ENCODE measurements around the gene CST3.

CST3 gene

DNA sequence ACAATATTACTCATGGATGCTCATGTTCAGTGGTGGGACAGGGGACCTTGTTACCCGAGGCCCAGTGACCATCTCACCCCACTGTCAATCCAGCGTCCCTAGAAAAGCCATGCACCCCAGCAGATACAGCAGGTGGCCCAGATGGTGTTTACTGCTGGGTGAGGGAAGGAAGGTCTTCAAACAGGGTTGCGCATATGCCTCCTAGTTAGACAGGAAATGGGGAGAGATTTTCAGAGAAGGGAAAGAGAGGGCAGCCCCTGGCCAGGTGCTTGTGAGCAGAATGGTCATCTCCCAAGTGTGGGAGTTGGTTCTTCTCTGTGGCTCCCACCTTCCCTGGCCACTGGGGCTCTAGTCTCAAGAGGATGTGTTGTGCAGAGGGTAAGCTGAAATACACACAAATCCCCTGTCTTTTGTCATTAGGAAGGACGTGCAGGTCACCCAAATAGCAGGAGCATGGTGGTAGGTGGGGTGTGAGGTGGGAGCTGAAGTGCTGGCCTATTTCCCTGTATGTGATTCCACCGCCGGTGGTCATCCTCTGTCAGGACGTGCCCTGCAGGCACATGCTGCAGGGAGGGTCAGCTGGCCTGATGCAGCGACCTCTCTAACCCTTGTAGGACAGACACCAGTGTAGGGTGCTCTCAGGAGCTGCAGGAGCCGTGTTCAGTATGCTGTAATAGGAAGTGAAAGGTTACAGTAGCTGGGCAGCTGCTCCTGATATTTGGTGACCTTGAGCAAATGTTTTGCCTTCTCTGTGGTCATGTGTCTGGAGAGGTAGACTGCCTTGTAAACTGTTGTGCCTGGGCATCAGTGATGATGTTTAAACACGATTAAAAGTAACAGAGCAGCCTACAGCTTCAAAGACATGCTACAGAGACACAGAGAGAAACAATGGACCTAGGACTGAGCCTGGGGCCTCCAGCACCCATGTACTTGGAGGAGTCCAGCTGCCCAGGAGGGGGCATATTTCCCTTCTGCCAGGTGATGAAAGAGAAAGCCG is 3.2 kb upstream of the CST3 start:
- Histone ChIP-seq H3K27ac (no peak overlapping the region), H3K36me3 (no peaks in the 10 kb centered on the region), H3K4me3 (no peak overlapping the region), H3K27me3 (no peaks in the 10 kb centered on the region), H3K4me1 (peaks cover 0 to 17% (median 8%) of the 10 kb centered on the region in 4 donors), H3K9me3 (no peaks in the 10 kb centered on the region)
- intact Hi-C loops (cut with DNase I; ENCODE audit: low total_unique reads): no loop called here
- DNase-seq: no peak
- TF ChIP-seq, protein P1, sequence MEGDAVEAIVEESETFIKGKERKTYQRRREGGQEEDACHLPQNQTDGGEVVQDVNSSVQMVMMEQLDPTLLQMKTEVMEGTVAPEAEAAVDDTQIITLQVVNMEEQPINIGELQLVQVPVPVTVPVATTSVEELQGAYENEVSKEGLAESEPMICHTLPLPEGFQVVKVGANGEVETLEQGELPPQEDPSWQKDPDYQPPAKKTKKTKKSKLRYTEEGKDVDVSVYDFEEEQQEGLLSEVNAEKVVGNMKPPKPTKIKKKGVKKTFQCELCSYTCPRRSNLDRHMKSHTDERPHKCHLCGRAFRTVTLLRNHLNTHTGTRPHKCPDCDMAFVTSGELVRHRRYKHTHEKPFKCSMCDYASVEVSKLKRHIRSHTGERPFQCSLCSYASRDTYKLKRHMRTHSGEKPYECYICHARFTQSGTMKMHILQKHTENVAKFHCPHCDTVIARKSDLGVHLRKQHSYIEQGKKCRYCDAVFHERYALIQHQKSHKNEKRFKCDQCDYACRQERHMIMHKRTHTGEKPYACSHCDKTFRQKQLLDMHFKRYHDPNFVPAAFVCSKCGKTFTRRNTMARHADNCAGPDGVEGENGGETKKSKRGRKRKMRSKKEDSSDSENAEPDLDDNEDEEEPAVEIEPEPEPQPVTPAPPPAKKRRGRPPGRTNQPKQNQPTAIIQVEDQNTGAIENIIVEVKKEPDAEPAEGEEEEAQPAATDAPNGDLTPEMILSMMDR (IDR thresholded peaks at IDR 0.05): no peak

DNA sequence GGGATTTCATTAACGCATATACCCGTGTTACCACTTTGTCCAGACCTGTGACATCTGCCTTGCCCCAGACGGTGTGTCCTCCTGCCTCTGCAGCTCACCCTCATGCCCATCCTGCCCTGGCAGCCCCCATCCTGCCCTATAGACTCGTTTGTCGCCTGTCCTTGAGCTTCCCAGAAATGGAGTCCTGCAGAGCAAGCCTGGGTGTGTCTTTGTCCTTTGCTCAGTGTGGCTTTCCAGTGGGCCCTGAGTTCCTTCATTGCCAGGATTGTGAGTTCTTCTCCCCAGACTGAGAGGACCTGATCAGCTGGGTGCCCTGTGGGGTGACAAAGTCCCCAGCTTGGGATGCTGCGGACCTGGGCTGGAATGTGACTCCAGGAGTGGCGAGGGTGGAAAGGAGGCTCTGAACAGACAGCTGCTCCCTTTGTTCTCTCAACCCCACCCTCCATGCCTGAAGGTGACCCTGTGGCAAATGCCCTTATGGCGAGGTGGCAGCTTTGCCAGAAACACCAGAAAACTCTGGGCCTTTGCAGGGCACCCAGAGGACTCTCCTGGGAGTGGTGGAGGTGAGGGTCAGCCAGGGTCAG is 2.4 kb upstream of the CST3 start:
- TF ChIP-seq, protein P1 (IDR thresholded peaks at IDR 0.05): no peak
- Histone ChIP-seq H3K4me1 (peaks cover 0 to 26% (median 14%) of the 10 kb centered on the region in 4 donors), H3K27me3 (no peaks in the 10 kb centered on the region), H3K36me3 (peaks cover 0 to 4% (median 1%) of the 10 kb centered on the region in 3 donors), H3K9me3 (no peaks in the 10 kb centered on the region), H3K27ac (no peak overlapping the region), H3K4me3 (no peak overlapping the region)
- DNase-seq: no peak
- intact Hi-C loops (cut with DNase I; ENCODE audit: low total_unique reads): no loop called here

DNA sequence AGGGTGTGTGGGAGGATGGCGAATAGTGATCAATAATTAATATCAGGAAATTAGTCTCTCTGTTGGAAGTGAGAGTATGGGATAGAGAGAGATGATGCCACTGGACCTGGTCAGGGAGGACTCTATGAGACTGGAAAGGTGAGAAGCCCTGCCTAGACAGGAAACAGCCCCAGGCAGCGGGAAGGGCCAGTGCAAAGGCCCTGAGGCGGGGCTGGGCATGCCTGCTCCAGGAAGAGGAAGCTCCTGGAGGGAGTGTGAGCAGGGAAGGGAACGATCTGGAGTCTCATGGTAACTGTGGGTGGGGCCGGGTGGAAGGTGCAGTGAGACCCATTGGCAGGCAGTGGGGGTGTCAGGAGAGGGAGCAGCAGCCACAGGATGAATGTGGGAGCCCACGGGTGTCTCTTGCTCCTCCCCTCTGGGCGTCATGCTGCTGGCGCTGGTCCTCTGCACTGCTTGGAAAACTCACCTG is 1.8 kb upstream of the CST3 start:
- no peak for DNase-seq
- no peak overlapping the region for H3K27ac ChIP-seq
- H3K4me1 ChIP-seq: peaks cover 0 to 32% (median 20%) of the 10 kb centered on the region in 4 donors
- intact Hi-C loops (cut with DNase I; ENCODE audit: low total_unique reads): loop anchor here (10.0 kb wide), 1 partner anchor 215 kb away; the partner anchor contains the start of gene NAPB
- H3K36me3 ChIP-seq: peaks cover 1 to 10% (median 7%) of the 10 kb centered on the region in 3 donors
- H3K9me3 ChIP-seq: no peaks in the 10 kb centered on the region
- no peak overlapping the region for H3K4me3 ChIP-seq
- no peaks in the 10 kb centered on the region for H3K27me3 ChIP-seq
- TF ChIP-seq, protein P1 (IDR thresholded peaks at IDR 0.05): no peak

DNA sequence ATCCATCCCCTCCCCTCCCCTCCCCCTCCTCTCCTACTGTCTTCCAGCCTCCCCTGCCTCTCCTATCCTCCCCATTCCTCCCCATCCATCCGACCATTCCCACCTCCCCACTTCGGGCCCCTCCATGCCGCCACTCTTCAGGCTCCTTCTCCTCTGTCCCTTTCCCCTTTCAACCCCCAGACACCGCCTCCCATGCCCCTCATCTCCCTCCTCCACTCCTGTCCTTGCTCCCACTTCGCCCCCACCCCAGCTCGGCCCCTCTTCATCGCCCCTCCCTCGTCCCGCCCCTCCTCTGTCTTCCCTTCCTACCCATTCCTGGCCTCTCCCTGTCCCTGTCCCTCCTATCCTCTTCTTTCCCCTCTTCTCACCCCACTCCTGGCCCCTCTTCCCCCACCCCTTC is 554 bp upstream of the CST3 start:
- H3K9me3 ChIP-seq: no peaks in the 10 kb centered on the region
- H3K36me3 ChIP-seq: peaks cover 13 to 22% (median 19%) of the 10 kb centered on the region in 3 donors
- peak overlapping the region; percentile 98 to 100 for H3K27ac ChIP-seq
- TF ChIP-seq, protein P1 (IDR thresholded peaks at IDR 0.05): no peak
- peaks cover 0 to 39% (median 24%) of the 10 kb centered on the region in 4 donors for H3K4me1 ChIP-seq
- intact Hi-C loops (cut with DNase I; ENCODE audit: low total_unique reads): loop anchor here (10.0 kb wide), 1 partner anchor 214 kb away; the partner anchor contains the start of gene NAPB
- no peak for DNase-seq
- peak overlapping the region; percentile 100 for H3K4me3 ChIP-seq
- H3K27me3 ChIP-seq: no peaks in the 10 kb centered on the region

DNA sequence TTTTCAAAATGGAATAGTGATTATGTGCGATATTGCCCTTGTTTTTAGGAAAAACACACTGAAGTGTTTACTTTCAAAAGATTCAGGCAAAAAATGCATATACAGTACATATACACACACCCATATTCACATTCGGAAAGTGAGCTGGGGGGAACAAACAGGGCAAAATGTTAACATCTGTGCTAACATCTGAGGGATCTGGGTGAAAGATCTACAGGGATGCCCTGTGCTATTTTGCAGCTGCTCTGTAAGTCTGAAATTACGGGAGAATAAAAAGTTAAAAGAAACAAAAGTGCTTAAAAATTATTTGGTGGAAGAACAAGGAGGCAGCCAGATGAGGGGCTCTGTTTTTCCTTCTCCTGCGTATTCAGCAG is 860 bp downstream of the CST3 start:
- TF ChIP-seq, protein P1 (IDR thresholded peaks at IDR 0.05): no peak
- DNase-seq: no peak
- Histone ChIP-seq H3K4me1 (peaks cover 0 to 35% (median 24%) of the 10 kb centered on the region in 4 donors), H3K9me3 (no peaks in the 10 kb centered on the region), H3K27me3 (no peaks in the 10 kb centered on the region), H3K27ac (peak overlapping the region; percentile 98 to 100), H3K4me3 (peak overlapping the region; percentile 100), H3K36me3 (peaks cover 27 to 36% (median 32%) of the 10 kb centered on the region in 3 donors)
- intact Hi-C loops (cut with DNase I; ENCODE audit: low total_unique reads): loop anchor here (10.0 kb wide), 1 partner anchor 212 kb away; the partner anchor contains the start of gene NAPB

All from tibial artery (tissue), 4 donors.